GM18861 (cell line): Measurements from ENCODE around the gene BRD1.

Experiments used
- ATAC-seq: cut with Tn5 transposase; IDR thresholded peaks from one replicate; pipeline ENCODE4 v1.9.1; 2021; ENCODE audit not compliant: unreplicated experiment

The BRD1 gene

DNA sequence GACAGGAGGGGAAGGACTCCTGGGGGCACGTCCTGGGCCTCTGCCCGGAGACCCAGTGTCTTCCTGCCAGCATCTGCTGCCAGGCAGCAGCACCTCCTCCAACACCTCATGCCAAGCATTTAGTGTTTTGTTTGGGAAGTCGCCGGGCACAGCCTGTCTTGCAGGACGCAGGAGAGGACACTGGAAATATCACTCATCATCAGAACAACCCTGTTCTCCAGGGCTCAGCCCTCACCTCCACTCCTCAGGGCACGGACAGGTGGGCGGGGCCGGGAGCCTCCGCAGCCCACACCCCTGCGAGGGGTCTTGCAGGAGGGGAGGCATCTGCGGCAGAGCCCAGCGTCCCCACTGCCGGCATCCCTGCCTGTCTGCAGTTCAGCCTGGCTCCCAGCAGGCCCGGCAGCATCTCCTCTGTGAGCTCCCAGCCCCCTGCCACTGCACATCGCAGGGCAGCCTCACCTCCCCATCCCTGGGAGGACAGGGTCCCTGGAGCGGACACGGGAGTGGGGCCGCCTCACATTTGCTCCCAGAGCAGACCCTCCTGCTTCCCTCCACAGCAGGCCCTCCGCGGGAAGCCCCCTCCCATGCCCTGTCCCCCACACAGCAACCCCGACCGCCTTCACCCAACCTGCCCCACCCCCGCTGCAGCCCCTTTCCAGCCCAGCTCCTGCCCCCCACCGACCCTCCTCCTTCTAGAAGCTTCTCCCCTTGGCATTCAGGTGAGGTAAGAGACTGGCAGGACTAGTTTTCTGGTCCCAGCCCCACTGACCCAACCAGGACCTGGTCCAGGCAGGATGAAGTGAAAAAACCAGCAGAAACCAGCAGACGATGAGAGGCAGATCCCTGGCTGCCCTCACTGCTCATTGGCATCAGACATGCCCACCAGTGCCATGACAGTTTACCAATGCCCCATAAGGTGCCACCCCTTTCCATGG lies 72.7 kb downstream of the BRD1 start:
- ATAC-seq, result no peak

- no peak for ATAC-seq
Measured at GRCh38 chr22:49753961-49754695, 73.5 kb downstream of the BRD1 start.

DNA sequence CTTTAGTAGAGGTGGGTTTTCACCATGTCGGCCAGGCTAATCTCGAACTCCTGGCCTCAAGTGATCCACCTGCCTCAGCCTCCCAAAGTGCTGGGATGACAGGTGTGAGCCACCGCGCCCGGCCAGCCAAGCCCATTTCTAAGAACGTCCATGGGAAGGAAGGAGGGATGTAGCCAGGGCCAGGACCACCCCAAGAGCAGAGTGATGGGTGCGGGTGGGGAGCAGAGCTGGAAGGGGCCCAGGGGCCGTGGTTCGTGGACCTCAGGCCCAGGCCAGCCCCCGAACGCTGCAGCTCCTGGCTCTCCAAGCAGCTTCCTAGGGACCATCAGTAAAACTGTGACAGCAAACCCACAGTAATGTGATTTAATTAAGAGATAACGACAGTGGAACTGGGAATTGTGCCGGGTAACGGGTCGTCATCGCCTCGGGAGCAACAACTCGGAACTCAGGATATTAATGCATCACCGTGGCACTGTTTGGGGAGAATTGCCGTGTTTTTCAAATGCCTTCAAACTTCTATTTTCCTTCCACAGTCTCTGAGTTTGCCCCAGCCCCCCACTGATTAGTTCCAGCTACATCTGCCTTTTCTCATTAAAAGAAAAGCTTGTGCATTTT lies 74.3 kb downstream of the BRD1 start:
- ATAC-seq, result no peak

DNA sequence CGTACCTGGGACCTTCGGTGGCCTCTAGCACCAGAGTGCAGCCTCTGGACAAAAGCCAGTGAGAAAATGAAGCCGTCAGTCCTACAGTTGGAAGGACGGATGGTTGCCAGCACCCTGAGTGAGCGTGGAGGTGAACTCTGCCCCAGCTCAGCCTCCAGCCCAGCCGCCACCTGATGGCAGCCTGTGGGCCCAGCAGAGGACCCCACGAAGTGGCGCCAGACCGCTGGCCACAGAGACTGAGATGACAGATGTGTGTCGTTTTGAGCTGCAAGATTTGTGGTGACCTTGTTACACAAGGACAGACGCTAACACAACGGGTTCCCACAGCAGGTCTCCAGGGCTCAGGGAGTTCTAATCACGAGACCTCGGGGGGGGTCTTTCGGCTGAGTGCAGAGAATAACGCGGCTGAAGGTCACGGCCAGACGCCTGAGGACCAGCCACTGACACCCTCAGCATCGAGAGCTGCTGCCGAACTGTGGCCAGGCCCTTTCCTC lies 75.0 kb downstream of the BRD1 start:
- ATAC-seq, result no peak

DNA sequence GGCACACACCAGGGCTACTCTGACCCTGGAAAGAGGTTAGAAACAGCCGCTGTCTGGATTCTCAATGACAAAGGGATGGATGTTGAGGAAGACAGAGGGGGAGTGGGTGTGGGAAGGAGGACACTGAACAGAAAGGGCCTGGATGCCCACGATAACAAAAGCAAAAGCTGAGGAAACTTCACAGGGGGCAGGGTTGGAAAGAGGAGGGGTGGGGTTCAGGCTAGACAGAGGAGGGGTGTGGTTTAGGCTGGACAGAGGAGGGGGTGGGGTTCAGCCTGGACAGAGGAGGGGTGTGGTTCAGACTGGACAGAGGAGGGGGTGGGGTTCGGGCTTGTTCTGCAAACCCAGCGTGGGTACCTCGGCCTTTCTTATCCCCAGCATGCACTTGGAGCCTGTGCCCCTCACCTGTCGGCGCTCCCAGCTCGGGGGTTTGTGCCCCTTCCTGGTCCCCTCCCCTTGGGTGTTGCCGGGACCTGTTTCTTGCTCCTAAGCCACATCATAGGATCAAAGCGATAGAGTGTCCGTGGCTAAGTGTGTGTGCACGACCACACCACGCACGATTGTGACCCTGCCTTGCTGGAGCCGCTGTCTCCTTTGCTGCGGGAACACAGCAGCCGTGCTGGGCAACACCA lies 75.6 kb downstream of the BRD1 start:
- no peak for ATAC-seq

- no peak for ATAC-seq
Measured at GRCh38 chr22:49751318-49751965, 76.2 kb downstream of the BRD1 start.

GRCh38 chr22:49749885-49750510 lies 77.7 kb downstream of the BRD1 start:
- no peak for ATAC-seq

DNA sequence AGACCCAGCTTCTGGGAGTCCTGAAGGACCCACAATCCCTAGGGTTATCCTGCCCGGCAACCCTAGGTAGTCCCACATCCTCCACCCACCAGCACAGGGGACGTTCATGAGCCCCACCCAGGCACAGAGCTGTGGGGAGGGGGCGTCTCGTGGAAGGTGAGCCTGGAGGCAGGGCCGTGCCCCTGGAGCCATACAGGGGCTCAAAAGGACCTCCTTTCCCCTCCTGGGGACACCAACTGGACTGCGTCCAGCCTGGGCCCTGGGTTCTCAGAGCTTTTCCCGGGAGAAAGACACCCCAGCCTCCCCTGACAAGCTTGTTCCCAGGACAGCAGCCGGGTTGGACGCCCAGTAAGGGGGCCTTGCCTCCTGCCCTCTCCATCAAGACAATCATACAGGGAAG lies 78.4 kb downstream of the BRD1 start:
- ATAC-seq, result no peak

DNA sequence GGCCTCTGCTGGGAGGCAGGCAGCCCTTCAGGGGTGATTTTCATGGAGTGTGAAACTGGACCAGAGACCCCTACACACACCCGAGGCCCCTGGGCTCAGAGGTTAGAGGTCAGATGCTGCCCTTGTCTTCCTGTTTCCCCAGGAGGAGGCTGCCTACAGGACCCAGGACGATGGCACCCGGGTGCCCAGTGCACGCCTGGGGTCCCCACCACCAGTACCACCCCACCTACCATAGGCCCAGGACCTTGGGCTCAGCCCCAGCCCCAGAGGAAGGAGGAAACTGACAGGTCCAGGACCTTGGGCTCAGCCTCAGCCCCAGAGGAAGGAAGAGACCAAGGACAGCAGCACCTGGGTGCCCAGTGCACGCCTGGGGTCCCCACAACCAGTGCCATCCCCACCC lies 79.2 kb downstream of the BRD1 start:
- no peak for ATAC-seq

- no peak for ATAC-seq
Measured at GRCh38 chr22:49747716-49748115, 80.0 kb downstream of the BRD1 start.

GRCh38 chr22:49747130-49747529 lies 80.5 kb downstream of the BRD1 start:
- no peak for ATAC-seq

DNA sequence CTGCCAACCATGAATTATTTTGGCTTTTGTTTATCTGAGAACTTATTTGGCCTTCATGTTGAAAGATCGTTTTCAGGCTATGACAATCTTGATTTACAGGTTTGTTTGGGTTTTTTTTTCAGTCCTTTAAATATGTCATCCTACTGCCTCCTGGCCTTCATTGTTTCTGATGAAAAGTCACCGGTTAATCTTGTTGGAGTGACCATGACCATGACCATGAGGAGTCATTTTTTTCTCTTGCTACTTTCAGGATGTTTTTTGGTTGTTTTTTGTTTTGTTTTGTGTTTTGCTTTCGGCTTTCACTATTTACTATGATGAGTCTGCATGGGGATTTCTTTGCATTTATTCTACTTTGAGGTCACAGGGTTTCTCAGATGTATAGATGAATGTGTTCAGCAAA lies 81.6 kb downstream of the BRD1 start:
- no peak for ATAC-seq

DNA sequence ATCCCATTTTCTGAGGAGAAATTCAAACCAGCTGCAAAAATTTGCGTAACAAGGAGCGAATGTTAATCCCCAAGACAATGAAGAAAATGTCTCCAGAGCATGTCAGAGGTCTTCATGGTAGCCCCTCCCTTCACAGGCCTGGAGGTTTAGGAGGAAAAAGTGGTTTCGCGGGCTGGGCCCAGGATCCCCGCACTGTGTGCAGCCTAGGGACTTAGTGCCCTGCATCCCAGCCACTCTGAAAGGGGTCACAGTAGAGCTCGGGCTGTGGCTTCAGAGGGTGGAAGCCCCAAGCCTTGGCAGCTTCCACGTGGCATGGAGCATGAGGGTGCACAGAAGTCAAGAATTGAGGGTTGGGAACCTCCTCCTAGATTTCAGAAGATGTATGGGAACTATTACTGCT lies 87.4 kb downstream of the BRD1 start:
- no peak for ATAC-seq

GRCh38 chr22:49739138-49739537 lies 88.5 kb downstream of the BRD1 start:
- ATAC-seq, result no peak

- ATAC-seq, result no peak
Measured at GRCh38 chr22:49738566-49738965, 89.1 kb downstream of the BRD1 start.

- no peak for ATAC-seq
Measured at GRCh38 chr22:49738006-49738405, 89.7 kb downstream of the BRD1 start.

- no peak for ATAC-seq
Measured at GRCh38 chr22:49737101-49737551, 90.5 kb downstream of the BRD1 start.

DNA sequence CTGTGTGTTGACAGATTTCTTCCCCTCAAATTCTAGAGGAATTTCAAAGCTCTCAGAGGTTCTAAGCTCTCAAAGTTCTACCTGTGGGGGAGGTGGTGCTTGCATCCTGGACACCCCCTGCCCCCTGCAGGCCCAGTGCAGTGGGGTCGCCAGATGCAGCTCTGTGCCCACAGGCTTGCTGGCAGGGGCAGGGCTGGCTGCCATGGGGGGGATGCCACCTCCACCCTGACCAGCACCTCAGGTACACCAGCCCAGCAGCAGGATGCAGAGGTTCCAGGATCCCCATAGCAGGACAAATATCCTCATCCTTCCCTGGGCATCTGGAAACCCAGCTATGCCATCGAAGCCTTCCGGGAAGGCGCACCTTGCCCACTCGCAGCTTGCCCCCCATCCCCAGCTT lies 91.1 kb downstream of the BRD1 start:
- ATAC-seq, result no peak

DNA sequence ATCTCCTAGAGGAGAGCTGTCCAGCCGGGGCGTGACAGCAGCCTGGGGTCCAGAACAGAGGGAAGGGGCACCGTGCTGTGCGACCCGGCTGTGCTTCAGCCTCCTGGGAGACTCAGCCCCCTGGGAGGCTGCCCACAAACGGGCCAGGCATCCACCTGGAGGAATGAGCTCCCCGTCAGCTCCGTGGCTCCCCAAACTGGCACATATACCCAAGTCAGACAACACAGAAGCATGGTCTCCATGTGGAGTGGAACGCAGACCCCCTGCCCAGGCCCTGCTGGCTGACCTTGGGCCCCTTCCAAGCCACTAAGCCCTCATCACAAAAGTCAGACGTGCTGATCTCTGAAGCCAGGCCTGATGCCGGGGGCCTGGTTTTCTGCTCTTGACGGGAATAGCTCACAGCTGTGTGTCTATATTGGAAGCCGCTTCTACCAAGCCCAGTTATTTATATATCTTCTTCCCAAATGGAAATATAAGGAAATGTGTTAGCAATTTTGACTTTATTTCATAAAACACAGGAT lies 91.7 kb downstream of the BRD1 start:
- no peak for ATAC-seq

GRCh38 chr22:49735411-49735900 lies 92.2 kb downstream of the BRD1 start:
- ATAC-seq, result no peak
